ENCODE data around the gene TPH2.

The TPH2 gene

DNA sequence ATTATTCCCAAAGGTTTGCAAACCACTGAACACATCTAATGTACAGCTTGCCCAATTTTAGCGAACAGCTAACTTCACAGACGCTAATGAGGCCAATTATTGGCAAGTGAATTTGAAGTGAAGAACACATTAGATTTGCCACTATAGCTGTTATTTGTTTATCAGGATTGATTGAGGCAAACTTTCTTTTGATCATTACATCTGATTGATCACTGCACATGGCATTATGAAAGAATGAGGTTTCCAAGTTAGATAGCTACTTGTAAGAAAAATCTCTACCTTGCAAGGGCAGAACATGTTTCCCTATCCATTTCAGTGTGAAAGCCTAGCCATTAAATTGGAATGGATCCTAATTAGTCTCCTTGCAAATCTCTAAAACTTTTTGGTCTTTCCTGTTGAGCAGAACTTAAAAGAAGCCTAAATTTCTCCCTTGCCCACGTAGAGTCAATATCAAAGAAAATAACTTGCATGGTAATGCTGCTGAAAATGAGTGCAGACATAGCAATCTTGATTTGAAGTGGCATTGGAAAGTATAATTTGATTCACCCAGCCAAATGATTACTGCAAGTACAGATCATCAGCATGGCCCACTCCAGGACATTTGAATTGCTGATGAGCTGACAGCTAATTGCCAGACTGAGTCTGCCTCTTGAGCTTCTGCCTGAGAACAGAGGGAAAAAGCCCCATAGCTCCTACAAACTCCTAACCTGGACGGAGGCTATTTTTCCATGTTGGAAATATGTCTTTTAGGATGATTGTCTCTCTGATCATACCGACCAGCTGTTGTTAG is 98.6 kb downstream of the TPH2 start:
- no peak for DNase-seq

GRCh38 chr12:72041811-72042210 is 103.2 kb downstream of the TPH2 start:
- DNase-seq: no peak

- DNase-seq: no peak
Measured at GRCh38 chr12:72053604-72054003, 115.0 kb downstream of the TPH2 start.

DNA sequence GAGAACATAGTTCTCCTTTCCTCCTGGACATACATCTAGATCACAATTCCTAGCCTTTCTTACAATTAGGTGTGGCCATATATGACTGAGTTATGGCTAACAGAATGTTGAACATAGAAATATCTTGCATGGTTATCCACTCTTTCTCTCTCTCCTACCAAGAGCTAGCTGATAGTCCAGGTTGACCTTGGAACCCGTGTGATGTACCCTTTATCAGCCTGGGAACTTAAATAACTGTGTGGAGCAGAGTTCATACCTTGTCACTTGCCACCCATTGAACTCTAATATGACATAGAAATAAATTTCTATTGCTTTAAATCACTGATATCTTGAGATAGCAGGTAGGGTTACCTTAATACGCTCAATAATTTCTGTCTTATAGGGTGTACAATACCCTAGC is 115.9 kb downstream of the TPH2 start:
- DNase-seq: no peak

GRCh38 chr12:72057330-72057914 is 118.8 kb downstream of the TPH2 start:
- peak; percentile 76 for DNase-seq

DNA sequence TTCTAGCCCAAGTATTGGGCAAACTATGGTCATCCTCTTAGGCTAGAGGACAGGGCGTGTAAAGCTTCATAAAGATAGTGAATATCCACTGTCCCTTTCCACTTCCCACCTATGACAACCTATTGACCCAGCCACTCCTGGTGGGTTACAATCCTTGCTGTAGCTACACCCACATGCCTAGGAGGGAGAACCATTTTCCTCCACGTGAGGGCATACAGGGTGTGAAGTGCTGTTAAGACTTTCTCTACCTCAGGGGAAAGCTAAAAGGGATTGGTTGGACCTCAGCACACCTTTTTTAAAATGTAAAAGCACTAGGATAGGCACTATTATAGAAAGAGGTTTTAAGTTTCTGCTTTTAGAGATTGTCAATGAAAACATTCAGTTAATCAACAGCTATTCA is 124.4 kb downstream of the TPH2 start:
- DNase-seq: no peak

- no peak for DNase-seq
Measured at GRCh38 chr12:72071030-72071429, 132.4 kb downstream of the TPH2 start.

GRCh38 chr12:72072592-72073212 is 134.1 kb downstream of the TPH2 start:
- peak; percentile 33 for DNase-seq

DNA sequence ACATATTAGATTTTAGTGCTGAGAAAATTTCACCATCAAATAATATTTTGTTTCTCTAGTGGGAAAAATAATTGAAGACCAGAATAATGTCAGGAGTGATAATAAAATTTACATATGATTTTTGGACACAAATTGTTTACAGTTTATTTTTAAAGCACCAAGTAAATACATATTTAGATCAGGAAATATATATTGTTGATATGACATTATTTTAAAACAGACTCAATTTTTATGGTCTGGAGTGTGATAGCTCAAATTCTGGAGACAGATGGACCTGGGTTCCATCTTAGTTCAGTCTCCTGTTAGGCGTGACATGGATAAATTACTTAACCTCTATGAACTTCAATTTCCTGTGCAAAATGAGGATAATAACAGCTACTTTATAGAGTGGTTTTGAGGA is 135.4 kb downstream of the TPH2 start:
- DNase-seq: no peak

- no peak for DNase-seq
Measured at GRCh38 chr12:72074956-72075355, 136.3 kb downstream of the TPH2 start.

DNA sequence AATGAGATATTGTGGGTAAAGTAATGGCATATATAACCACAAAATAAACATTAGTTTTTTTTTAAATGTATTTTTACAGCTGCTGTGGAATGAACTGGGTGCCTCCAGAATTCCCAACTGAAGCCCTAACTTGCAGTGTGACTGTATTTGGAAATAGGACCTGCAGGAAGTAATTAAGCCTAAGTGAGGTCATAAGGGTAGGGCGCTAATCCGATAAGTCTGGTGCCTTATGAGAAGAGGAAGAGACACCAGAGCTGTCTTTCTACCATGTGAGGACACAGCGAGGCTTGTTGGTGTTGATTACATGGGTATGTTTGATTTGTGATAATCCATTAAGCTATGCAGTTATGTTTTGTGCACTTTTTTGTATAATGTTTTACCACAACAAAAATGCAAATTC is 136.8 kb downstream of the TPH2 start:
- DNase-seq: no peak

DNA sequence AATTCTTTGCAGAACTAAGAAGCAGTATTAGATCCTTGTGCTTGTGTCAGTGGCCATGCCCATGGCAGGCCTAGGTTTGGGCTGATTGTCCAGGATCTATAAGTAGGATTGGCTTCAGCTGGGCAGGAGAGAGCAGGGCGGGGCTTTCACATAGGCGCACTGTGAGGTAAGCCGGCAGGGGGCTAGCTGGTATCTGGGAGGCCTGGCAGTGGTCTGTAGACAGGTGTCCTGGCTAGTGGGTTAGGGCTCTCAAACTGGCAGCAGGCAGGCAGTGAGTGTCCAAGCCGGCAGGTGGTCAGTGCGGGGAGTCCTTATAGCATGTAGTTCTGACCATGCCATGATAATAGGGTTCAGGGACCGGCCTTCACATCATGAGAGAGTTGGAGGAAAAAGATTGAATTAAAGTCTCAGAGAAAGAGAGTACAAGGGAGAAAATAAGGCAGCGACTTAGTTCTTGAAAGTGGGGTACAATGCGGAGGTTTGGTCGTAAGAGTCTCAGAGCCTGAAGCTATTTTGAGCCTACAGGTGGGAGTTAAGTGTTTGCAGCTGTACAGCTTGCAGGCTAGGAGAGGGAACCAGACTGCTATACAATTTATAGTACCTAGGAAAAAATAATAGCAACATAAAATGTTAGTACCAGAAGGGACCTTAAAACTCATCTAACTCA is 137.4 kb downstream of the TPH2 start:
- DNase-seq: peak; percentile 11

DNA sequence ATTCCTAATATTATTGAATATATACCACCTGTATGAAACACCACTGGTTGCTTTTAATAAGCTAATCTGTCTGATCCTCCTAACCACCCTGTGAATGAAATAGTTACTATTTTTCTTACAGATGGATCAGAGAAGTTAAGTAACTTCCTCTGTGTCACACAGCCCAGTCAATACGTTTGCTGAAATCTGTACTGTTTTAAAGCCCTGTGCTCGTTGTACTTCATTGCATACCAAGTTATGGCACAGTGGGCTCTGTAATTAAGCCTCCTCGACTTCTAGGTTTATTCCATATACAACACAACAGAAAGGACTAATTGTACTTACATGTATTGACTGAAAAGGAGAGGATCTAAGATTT is 137.9 kb downstream of the TPH2 start:
- no peak for DNase-seq

DNA sequence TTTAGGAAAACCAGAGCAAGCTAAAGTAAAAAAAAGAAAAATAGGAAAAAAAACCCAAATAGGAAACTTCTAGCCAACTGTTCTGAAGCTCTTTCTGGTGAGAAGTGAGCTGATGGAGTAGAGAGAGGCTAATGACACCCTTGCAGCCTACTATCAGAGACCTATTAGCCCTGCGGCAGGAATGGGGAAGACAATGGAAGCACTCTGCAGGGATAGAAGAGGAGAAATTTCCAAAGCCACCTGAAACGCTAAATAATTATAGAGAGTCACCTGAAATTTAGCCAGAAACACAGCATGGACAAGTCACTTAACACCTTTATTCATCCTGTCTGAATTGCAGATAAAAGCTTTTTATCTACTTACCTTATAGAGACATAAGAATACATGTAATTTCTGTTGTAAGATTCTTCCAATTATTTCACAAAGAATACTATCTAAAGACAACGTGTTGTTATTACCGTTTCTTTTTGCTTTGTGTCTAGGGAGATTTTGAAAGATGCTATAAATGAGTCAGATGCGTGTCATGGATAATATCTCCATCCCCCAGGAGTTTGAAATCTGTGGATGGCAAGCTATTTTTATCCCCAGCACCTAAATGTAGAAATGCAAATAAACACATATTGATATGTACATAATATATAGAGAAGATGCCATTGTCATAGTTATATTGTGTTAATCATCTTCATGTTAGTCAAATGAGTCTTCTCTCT is 138.6 kb downstream of the TPH2 start:
- peak; percentile 70 for DNase-seq

- DNase-seq: no peak
Measured at GRCh38 chr12:72081777-72082176, 143.1 kb downstream of the TPH2 start.

All from NCI-H345 (cell line).